Measurements from ENCODE around the gene SNAI1.

DNA sequence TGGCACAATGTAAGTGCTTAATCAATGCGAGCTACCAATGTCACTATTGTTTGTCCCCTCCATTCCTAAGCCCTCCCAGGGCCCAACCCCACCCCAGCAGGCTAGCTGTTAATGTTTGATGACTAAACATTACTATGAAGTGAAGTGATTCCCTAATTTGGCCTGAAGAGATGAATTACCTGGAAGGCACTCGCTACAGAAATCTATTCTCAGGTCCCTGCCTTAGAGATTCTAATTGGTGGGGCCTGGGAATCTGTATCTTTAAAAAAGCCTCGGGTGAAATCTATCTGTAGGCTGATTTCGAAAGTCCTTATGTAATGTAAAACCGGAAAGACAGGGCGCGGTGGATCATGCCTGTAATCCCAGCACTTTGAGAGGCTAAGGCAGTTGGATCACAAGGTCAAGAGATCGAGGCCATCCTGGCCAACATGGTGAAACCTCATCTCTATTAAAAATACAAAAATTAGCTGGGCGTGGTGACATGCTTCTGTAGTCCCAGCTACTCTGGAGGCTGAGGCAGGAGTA, 16.9 kb upstream of the SNAI1 start:
- TF ChIP-seq, protein P1, sequence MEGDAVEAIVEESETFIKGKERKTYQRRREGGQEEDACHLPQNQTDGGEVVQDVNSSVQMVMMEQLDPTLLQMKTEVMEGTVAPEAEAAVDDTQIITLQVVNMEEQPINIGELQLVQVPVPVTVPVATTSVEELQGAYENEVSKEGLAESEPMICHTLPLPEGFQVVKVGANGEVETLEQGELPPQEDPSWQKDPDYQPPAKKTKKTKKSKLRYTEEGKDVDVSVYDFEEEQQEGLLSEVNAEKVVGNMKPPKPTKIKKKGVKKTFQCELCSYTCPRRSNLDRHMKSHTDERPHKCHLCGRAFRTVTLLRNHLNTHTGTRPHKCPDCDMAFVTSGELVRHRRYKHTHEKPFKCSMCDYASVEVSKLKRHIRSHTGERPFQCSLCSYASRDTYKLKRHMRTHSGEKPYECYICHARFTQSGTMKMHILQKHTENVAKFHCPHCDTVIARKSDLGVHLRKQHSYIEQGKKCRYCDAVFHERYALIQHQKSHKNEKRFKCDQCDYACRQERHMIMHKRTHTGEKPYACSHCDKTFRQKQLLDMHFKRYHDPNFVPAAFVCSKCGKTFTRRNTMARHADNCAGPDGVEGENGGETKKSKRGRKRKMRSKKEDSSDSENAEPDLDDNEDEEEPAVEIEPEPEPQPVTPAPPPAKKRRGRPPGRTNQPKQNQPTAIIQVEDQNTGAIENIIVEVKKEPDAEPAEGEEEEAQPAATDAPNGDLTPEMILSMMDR (IDR thresholded peaks at IDR 0.05), result no peak
- TF ChIP-seq EP300 (IDR thresholded peaks at IDR 0.05; ENCODE audit: low read depth) (no peak), POLR2A (IDR thresholded peaks at IDR 0.05) (no peak), POLR2AphosphoS5 (IDR thresholded peaks at IDR 0.05) (no peak)

Data from transverse colon (tissue), 4 donors.